Nephron progenitor cell (in vitro differentiated cells): ENCODE results near the gene TEX261.
"Not testable (repeated sequence)": the region's sequence is repeated elsewhere in the genome, so short reads cannot be mapped to it uniquely, and the experiment has no call there.

Experiments
- DNase-seq: peaks from one replicate; pipeline ENCODE4 v3.0.0; 2021
- H3K27ac Mint-ChIP-seq: 2 replicates; pipeline ENCODE4 v1.8.0; 2021; ENCODE audit warnings: mild to moderate bottlenecking, moderate library complexity, mixed read lengths
- H3K27me3 Mint-ChIP-seq: 2 replicates; pipeline ENCODE4 v1.8.0; 2021; ENCODE audit warnings: mild to moderate bottlenecking, low read depth, mixed read lengths; ENCODE audit not compliant: poor library complexity
- H3K36me3 Mint-ChIP-seq: 2 replicates; pipeline ENCODE4 v1.8.0; 2021; ENCODE audit warnings: low read depth, mixed read lengths
- H3K4me1 Mint-ChIP-seq: 2 replicates; pipeline ENCODE4 v1.8.0; 2021; ENCODE audit warnings: mixed read lengths
- H3K4me3 Mint-ChIP-seq: 2 replicates; pipeline ENCODE4 v1.8.0; 2021; ENCODE audit warnings: mild to moderate bottlenecking, moderate library complexity, mixed read lengths
- H3K9me3 Mint-ChIP-seq: 2 replicates; pipeline ENCODE4 v1.8.0; 2021; ENCODE audit warnings: mild to moderate bottlenecking, moderate library complexity, mixed read lengths
- TF ChIP-seq, protein P1 (sequence below): fragments of 200-600 bp; sonication (generic); IDR thresholded peaks from 2 replicates; pipeline ENCODE4 v1.5.0; 2021; ENCODE audit warnings: antibody characterized with exemption

Gene TEX261

GRCh38 chr2:71018625-71019024 is 24.0 kb upstream of the TEX261 start:
- no peak overlapping the region for H3K4me3 Mint-ChIP-seq
- no peak for DNase-seq
- H3K36me3 Mint-ChIP-seq = no peaks in the 10 kb centered on the region
- H3K9me3 Mint-ChIP-seq = no peaks in the 10 kb centered on the region
- TF ChIP-seq, protein P1, sequence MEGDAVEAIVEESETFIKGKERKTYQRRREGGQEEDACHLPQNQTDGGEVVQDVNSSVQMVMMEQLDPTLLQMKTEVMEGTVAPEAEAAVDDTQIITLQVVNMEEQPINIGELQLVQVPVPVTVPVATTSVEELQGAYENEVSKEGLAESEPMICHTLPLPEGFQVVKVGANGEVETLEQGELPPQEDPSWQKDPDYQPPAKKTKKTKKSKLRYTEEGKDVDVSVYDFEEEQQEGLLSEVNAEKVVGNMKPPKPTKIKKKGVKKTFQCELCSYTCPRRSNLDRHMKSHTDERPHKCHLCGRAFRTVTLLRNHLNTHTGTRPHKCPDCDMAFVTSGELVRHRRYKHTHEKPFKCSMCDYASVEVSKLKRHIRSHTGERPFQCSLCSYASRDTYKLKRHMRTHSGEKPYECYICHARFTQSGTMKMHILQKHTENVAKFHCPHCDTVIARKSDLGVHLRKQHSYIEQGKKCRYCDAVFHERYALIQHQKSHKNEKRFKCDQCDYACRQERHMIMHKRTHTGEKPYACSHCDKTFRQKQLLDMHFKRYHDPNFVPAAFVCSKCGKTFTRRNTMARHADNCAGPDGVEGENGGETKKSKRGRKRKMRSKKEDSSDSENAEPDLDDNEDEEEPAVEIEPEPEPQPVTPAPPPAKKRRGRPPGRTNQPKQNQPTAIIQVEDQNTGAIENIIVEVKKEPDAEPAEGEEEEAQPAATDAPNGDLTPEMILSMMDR = no peak
- H3K4me1 Mint-ChIP-seq = peaks cover 16% of the 10 kb centered on the region
- H3K27me3 Mint-ChIP-seq = peaks cover 11% of the 10 kb centered on the region
- H3K27ac Mint-ChIP-seq = no peak overlapping the region

GRCh38 chr2:71011786-71012185 is 17.1 kb upstream of the TEX261 start:
- DNase-seq, H3K4me3 Mint-ChIP-seq, H3K27ac Mint-ChIP-seq, H3K9me3 Mint-ChIP-seq, H3K36me3 Mint-ChIP-seq: not testable (repeated sequence)
- H3K4me1 Mint-ChIP-seq = peaks cover 24% of the 10 kb centered on the region
- peaks cover 28% of the 10 kb centered on the region for H3K27me3 Mint-ChIP-seq

DNA sequence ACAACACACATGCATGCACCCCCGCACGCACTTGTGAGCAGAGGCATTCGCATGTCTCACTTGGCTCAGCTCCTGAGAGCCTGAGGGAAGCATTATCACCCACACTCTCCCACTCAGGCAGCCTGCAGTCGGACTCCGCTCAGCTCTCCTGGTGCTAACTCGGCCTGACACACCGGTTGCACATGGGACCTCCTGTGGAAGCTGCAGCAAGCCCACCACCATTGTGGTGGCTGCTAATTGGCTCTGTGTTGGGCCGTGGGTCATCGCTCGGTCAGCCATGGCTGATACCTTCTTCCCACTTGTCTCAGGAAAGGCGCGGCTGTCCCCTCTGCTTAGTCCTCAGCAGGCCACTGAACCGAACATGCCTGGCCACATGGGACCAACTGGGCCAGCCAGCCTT is 13.7 kb upstream of the TEX261 start:
- TF ChIP-seq, protein P1 = no peak
- no peak overlapping the region for H3K4me3 Mint-ChIP-seq
- H3K36me3 Mint-ChIP-seq = no peaks in the 10 kb centered on the region
- H3K4me1 Mint-ChIP-seq = peaks cover 41% of the 10 kb centered on the region
- no peak for DNase-seq
- H3K9me3 Mint-ChIP-seq = no peaks in the 10 kb centered on the region
- H3K27me3 Mint-ChIP-seq = peaks cover 41% of the 10 kb centered on the region
- peak overlapping the region; percentile 17 for H3K27ac Mint-ChIP-seq

DNA sequence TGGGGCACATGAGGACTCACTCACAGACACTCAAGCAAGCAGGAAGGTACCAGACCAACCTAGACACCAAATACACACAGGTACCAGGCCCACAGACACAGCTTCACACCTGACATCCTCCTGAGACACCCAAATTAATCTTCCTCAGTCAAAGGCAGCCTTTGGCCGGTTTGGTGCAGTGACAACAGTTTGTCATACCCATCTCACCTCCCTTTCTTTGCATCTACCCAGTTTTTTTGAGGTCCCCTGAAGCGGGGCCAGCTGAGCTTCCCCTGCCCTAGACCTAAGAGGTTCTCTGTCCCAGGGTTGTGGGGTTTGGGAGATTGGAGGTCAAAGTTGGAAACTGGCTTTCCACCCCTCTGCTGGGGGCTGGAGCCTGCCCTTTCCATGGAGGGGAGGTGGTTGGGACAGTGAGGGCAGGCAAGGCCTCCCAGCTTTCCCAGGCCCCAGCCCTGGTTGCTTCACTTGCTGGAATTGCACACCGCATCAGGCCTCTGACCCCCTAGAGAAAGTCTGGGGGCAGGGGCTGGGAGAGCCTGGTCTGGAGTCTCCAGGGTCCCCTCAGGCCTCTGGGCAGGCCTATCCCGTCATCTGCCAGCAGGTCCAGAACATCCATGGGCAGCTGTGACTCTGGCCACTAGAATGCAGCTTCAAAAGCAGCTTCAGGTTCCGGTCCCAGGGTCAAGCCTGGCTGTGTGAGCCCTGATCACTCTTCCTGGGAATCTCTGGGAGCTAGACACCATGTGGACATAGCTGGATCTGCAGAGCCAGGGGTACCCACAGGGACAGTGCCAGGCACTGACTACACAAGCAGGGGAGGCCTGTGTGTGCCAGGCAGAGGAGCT is 12.5 kb upstream of the TEX261 start:
- H3K4me3 Mint-ChIP-seq = no peak overlapping the region
- TF ChIP-seq, protein P1 = no peak
- H3K4me1 Mint-ChIP-seq = peaks cover 47% of the 10 kb centered on the region
- H3K9me3 Mint-ChIP-seq = no peaks in the 10 kb centered on the region
- no peak overlapping the region for H3K27ac Mint-ChIP-seq
- peaks cover 35% of the 10 kb centered on the region for H3K27me3 Mint-ChIP-seq
- no peaks in the 10 kb centered on the region for H3K36me3 Mint-ChIP-seq
- no peak for DNase-seq

DNA sequence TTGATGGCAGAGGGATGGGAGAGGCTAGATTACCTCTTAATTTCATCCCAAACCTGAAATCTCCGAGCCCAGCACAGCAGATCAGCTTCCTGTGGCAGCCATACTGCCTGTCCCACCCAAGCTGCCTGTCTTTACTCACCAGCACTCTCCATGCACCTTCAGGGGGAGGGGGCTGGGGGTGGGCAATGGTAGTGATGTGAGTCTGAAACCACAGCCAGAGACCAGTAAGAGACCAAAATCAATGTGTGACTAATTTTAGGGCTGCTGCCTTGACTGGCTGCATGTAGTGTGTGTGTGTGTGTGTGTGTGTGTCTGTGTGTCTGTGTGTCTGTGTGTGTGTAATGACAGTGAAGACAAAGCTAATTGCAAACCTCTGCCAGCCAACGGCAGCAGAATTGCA is 11.7 kb upstream of the TEX261 start:
- no peak overlapping the region for H3K27ac Mint-ChIP-seq

GRCh38 chr2:71005271-71006202 is 10.9 kb upstream of the TEX261 start:
- no peaks in the 10 kb centered on the region for H3K36me3 Mint-ChIP-seq
- H3K4me3 Mint-ChIP-seq = no peak overlapping the region
- TF ChIP-seq, protein P1 = no peak
- DNase-seq = no peak
- peaks cover 58% of the 10 kb centered on the region for H3K4me1 Mint-ChIP-seq
- H3K27ac Mint-ChIP-seq = no peak overlapping the region
- H3K9me3 Mint-ChIP-seq = no peaks in the 10 kb centered on the region
- peaks cover 24% of the 10 kb centered on the region for H3K27me3 Mint-ChIP-seq

More for the DNA sequence above, 11.7 kb upstream of the TEX261 start:
- H3K27me3 Mint-ChIP-seq = peaks cover 29% of the 10 kb centered on the region
- TF ChIP-seq, protein P1 = no peak
- H3K4me3 Mint-ChIP-seq = no peak overlapping the region
- DNase-seq = no peak
- H3K9me3 Mint-ChIP-seq = no peaks in the 10 kb centered on the region
- peaks cover 51% of the 10 kb centered on the region for H3K4me1 Mint-ChIP-seq
- no peaks in the 10 kb centered on the region for H3K36me3 Mint-ChIP-seq
